Anterior cingulate cortex (tissue), 58 donors: Measurements from ENCODE around the gene LDLRAD4.

Source experiments
- DNase-seq, 58 donors: peaks; one replicate each; lab custom pipeline; 2025; lab: John Stamatoyannopoulos, UW

LDLRAD4 gene

GRCh38 chr18:13491138-13491537 is 272.6 kb downstream of the LDLRAD4 start:
- no peak for DNase-seq

- DNase-seq: no peak
Measured at GRCh38 chr18:13492314-13492713, 273.8 kb downstream of the LDLRAD4 start.

- no peak for DNase-seq
Measured at GRCh38 chr18:13493079-13493478, 274.5 kb downstream of the LDLRAD4 start.

- DNase-seq: no peak
Measured at GRCh38 chr18:13493725-13494124, 275.2 kb downstream of the LDLRAD4 start.

GRCh38 chr18:13494871-13495445 is 276.4 kb downstream of the LDLRAD4 start:
- DNase-seq: peak in 1 of 58 donors; percentile 7

- DNase-seq: no peak
Measured at GRCh38 chr18:13495961-13496360, 277.4 kb downstream of the LDLRAD4 start.

GRCh38 chr18:13496691-13497281 is 278.2 kb downstream of the LDLRAD4 start:
- DNase-seq: no peak

GRCh38 chr18:13499803-13500202 is 281.2 kb downstream of the LDLRAD4 start:
- DNase-seq: no peak

GRCh38 chr18:13500227-13500865 is 281.8 kb downstream of the LDLRAD4 start:
- DNase-seq: peak in 9 of 58 donors; percentile 6 to 44 (median 21)

GRCh38 chr18:13500869-13501542 is 282.4 kb downstream of the LDLRAD4 start:
- peak in 34 of 58 donors; percentile 8 to 70 (median 25) for DNase-seq

- DNase-seq: no peak
Measured at GRCh38 chr18:13501543-13501887, 283.0 kb downstream of the LDLRAD4 start.

GRCh38 chr18:13501891-13502290 is 283.3 kb downstream of the LDLRAD4 start:
- DNase-seq: peak in 1 of 58 donors; percentile 23

- no peak for DNase-seq
Measured at GRCh38 chr18:13502585-13502984, 284.0 kb downstream of the LDLRAD4 start.

GRCh38 chr18:13503836-13504235 is 285.3 kb downstream of the LDLRAD4 start:
- no peak for DNase-seq

GRCh38 chr18:13505780-13506345 is 287.3 kb downstream of the LDLRAD4 start:
- no peak for DNase-seq

- no peak for DNase-seq
Measured at GRCh38 chr18:13510594-13510993, 292.0 kb downstream of the LDLRAD4 start.

- DNase-seq: no peak
Measured at GRCh38 chr18:13511961-13512577, 293.5 kb downstream of the LDLRAD4 start.

- DNase-seq: no peak
Measured at GRCh38 chr18:13513021-13513420, 294.5 kb downstream of the LDLRAD4 start.

GRCh38 chr18:13513481-13513880 is 294.9 kb downstream of the LDLRAD4 start:
- no peak for DNase-seq

GRCh38 chr18:13514558-13514957 is 296.0 kb downstream of the LDLRAD4 start:
- DNase-seq: no peak

GRCh38 chr18:13516855-13517254 is 298.3 kb downstream of the LDLRAD4 start:
- DNase-seq: no peak
